GM18873 (cell line): ENCODE results near the gene PPDPF.
"Not testable (repeated sequence)": the region's sequence is repeated elsewhere in the genome, so short reads cannot be mapped to it uniquely, and the experiment has no call there.

Experiments
- ATAC-seq: cut with Tn5 transposase; IDR thresholded peaks from one replicate; pipeline ENCODE4 v1.9.1; 2021; ENCODE audit warnings: mild to moderate bottlenecking, moderate library complexity, moderate number of reproducible peaks; ENCODE audit not compliant: unreplicated experiment, low FRiP score

The PPDPF gene

DNA sequence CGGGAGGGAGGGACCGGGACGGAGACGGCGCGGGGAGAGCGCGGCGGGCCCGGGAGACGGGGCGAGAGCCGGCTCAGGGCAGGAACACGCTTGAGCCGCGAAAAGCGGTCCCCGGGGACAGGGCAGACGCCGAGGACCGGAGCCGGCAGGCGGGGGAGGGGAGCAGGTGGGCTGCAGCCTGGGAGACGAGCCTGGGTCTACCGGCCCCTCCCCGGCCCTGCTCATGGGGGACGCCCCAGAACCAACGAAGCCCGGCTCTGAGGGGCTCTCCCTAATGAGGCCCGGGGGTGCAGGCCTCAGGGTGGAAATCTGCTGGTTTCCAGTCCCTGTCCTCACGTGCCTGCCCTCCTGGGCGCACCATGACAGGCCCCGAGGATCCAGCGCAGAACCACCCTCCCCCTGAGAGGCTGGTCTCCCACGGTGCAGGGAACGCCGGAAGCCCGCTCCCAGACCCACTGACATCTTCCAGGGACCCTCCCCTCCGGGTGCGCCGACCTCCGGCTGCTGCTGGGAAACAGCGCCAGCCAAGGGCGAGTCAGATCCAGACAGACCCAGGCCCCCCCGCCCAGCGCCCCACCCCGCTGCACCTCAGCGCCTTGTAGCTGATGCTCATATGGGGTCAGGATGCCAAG, 21.1 kb upstream of the PPDPF start:
- ATAC-seq, result no peak

DNA sequence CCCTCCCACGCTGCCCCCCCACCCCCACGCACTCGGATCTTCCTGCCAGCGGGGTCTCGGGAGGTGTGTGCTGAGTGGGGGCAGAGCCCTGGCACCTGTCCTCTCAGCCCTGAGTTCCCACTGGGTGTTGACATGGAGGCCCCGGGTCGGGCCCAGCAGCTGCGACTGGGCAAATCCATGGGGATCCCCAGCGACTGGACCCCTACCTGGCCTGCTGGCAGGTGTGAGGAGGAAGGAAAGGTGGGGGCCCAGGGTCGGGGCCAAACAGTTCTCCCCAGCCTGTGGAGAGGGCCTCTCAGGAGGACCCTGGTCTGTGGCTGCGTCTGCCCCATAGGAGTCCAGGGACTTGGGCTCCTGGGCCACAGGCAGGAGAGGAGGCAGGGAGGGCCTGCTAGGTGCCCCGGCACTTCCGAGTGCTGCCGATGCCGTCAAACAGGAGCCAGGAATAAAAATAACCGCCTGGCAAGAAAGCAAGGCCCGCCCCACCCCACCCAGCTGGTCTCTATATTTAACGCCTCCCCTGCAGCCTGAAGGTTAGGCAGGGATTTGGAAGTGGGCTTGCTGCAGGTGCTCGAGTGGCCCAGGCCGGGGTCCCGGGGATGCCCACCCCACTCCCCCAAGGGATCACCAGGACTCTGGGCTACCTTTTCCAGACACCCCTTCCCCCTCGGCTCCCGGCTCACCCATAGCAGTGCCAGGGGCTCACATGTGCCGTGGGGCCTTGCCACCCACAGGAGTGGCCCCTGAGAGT, 20.2 kb upstream of the PPDPF start:
- no peak for ATAC-seq

DNA sequence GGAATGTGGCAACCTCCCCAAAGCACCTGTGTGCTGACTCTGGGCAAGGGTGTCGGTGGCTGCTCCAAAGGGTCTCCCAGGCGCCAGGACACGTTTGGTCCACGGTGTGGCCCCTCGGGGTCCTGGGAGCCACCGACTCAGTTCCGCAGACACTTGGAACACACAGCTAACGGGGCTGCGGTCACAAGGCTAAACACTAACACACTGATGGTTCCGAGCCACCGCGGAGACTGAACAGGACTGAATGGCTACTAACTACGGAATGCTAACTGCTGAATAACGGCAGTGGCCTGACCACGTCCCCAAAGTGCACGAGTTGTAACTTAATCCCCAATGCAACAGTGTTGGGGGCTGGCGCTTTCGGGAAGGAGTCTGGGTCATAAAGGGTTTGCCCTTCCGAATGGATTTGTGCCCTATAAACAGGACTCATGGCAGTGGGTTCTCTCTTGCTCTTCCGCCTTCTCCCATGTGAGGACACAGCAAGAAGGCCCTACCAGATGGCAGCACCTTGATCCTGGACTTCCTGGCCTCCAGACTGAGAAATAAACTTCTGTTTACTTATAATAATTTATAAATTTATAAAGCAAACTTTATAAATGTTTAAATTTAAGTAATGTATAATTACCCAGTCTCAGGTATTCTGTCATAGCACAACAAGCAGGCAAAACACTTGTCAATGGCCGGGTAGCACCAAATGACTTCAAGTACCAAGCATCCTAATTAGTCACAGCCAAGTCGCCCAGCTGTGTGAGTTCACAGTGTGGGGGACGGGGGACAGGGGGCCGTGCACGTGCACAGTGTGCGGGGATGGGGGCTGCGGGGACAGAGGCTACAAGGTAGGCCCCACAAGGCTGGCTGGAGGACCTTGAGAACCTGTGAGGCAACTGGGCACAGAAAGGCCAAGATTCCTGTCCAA, 19.4 kb upstream of the PPDPF start:
- no peak for ATAC-seq

DNA sequence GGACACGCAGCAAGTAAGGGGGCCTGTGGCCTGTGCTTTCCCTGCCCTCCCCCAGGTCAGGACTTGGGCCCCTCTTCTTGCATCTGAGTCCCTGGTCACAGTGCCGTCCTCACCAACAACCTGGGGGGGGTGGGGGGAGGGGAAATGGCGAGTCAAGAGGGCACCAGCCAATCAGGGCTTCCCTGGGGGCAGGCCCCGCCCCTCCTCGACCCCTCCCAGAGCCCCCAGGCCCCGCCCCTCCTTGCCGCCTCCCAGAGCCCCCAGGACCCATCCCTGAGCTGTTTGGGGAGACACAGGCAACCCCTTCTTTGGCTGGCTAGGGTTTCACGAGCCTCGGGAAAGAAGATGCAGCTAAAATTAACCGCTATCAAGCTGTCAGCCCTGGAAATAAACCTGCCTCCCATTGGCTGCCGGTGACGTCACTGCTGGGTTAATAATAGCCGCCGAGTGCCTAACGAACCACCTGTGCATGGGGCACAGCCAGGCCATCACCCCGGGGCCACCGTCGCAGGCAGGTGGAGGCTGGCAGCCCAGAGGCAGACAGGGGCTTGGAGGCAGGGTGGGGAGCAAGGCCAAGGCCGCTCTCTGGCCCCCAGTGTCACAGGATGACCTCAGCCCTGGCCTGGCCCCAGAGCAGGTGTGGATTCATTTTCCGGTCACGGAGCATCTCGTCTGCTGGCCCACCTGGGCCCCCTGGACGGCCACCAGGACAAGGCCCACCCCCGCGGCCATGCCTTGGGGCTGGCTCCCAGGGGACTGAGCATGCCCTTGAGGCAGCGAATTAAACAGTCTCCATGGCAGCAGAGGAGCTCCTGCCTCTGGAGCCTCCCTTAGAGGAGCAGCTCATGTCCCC, 18.5 kb upstream of the PPDPF start:
- ATAC-seq, result no peak

DNA sequence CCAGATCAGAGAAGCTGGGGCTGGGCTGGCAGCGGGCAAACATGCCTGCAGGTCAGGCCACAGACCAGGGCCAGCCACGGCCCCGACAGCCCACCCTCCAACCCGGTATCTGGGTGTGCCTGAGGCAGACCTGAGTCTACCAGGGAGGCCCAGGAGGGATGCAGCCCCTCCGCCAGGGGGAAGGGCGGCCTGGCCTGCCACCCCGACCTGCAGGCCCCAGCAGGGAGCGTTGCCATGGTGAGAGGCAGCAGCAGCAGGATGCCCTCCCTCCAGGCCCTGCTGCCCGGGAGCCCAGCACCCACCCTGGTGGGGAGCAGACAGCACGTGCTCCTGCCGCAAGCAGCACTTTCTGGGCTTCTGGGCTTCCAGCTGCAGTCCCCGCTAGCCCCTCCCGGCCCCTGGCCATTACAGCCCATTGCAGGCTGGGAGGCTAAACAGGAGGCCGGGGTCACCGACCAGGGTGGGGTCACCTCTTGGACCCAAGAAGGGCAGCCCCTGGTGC, 17.8 kb upstream of the PPDPF start:
- ATAC-seq, result no peak

DNA sequence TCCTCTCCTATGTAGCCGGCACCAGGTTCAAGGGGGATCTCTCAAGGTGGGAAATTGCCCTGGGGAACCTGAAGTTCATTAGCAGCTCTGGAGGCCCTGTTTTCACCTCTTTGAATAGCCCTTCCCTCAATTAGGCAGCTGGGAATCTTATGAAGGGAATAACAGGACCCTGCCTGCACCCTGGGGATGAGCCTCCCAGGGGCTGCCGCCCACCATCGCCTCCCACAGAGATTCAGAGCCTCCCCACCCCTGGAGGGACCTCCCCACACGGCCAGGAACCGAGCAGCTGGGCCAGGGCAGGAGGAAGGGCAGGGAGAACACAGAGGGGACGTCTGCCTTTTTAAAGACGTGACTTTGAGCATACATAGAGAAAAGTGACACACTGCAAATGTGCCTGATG, 17.0 kb upstream of the PPDPF start:
- no peak for ATAC-seq

DNA sequence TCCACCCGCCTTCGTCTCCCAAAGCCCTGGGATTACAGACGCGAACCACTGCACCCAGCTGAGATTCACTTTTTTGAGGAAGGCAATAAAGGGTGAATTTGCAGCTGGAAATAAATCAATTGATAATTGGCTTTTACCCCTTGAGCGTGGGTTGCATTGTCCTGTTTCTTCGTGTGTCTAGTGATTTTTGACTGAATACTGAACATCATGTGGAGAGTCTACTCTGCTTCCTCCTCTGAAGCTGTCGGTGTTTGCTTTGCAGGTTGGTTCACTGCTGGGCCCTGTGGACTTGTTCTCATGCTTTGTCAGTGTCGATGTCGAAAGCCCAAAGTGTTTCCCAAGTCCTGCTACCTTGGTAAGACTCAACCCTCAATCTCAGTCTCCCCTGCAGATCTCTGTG, 15.9 kb upstream of the PPDPF start:
- ATAC-seq, result no peak

DNA sequence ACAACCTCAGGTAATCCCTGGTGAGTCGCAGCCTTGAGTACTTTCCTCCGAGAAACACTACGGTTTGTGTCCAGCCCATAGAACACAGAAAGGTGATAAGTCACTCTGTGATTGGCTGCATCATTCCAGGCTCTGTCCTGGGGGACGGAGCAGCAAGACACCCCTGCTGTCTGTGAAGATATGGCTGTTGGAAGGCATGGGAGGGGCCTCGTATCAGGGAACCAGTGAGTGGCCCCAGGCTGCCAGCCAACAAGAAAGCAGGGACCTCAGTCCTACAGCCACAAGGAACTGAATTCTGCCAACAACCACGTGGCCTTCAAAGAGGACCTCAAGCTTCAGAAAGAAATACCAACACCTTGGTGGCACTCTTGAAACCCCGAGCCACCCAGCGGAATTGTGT, 15.3 kb upstream of the PPDPF start:
- no peak for ATAC-seq

DNA sequence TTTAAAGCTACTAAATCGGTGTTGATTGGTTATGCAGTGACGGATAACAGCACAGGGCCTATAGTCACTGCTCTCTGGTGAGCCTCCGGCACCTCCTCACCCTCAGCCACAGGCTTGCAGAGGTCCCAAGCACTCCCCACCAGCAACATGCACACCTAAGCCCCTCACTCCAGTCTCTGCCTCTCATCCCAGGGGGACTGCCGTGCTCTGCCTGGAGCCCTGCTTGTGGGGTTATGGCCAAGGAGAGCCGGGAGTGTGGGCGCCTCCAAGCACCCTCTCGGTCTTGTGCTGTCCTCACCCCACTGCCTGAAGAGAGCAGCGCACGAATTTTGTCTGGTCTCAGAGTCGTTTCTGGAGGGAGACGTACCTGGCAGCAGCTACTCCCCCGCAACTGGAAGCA, 14.8 kb upstream of the PPDPF start:
- ATAC-seq, result no peak

DNA sequence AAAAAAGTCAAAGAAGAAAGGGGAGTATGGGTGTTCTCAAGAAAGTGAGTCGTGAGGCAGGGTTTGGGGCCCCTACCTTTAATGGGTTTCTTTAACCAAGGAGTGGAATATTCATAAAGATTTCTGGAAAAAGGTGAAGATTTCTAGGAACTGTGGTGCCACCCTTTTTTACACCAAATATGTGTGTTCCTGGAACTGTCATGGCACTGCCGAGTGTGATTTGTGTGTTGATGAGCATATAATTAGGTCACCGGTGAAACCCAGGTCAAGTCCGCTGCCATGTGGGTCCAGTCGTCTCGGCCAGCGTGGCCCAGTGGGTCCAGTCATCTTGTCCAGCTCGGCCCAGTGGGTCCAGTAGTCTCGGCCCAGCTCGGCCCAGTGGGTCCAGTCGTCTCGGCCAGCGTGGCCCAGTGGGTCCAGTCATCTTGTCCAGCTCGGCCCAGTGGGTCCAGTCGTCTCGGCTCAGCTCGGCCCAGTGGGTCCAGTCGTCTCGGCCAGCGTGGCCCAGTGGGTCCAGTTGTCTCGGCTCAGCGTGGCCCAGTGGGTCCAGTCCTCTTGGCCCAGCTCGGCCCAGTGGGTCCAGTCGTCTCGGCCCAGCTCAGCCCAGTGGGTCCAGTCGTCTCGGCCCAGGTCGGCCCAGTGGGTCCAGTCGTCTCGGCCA, 13.4 kb upstream of the PPDPF start:
- ATAC-seq, result no peak

DNA sequence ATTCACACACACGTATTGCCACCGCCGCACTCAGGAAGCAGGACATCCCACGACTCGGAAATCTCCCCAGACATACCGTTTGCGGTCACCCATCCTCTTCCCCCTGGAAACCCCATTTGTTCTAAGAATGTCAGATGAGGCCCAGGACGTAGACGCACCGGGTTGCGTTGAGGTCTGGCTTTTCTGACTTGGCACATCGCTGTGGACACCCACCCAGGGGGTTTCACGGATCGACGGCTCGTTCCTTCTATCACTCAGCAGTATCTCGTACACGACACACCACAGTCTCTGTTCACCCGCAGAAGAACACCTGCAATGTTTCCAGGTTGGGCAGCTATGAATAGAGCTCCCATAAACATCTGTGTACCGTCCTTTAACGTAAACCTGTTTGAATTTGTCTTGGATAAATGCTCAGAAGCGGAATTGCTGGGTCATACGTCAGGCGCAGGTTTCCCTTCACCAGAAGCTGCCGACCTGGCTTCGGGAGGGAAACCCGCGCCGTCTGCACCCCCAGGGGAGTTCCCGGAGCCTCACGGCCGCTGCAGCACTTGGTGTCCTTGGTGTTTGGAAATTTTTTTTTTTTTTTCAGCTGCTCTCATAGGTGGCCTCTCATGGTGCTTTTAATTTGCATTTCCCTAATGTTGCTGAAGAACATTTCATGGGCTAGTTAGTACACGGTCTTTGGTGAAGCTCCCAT, 12.3 kb upstream of the PPDPF start:
- ATAC-seq, result no peak

DNA sequence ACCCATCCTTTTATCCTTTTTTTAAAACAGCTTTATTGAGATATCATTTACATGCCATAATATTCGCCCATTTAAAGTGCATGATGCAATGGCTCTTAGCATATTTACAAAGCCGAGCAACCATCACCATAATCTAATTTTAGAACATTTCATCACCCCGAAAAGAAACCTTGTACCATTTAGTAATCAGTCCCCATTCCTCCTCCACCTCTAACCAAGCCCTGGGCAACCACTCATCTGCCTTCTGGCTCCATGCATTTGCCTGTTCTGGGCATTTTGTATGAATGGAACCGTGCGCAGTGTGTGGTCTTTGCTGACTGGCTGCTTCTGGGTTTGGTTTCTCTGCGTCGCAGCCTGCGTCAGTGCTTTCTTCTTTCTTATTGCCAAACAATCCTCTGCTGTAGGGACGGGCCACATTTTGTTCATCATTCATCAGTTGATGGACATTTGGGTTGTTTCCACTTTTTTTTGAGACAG, 11.4 kb upstream of the PPDPF start:
- ATAC-seq, result no peak

DNA sequence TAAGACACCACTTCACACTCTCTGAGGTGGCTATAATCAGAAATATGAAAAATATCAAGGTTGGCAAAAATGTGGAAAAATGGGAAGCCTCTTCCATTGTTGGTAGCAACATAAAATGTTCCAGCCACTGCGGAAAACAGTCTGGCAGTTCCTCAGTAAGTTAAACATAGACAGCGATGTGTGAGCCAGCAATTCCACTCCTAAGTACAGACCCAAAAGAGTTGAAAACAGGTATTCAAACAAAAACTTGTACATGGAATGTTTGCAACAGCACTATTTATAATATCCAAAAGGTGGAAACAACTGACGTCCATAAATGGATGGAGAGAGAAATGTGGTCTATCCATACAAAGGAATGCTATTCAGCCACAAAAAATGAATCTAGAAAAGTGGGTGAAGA, 7.4 kb upstream of the PPDPF start:
- no peak for ATAC-seq

DNA sequence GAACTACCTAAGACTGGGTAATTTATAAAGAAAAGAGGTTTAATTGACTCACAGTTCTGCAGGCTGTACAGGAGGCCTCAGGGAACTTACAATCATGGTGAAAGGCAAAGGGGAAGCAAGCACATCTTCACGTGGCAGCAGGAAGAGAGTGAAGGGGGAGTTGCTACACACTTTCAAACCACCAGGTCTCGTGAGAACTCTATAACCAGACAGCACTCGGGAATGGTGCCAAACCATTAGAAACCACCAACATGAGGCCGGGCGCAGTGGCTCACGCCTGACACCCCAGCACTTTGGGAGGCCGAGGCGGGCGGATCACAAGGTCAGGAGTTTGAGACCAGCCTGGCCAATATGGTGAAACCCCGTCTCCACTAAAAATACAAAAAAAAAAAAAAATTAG, 6.0 kb upstream of the PPDPF start:
- ATAC-seq, result not testable (repeated sequence)

DNA sequence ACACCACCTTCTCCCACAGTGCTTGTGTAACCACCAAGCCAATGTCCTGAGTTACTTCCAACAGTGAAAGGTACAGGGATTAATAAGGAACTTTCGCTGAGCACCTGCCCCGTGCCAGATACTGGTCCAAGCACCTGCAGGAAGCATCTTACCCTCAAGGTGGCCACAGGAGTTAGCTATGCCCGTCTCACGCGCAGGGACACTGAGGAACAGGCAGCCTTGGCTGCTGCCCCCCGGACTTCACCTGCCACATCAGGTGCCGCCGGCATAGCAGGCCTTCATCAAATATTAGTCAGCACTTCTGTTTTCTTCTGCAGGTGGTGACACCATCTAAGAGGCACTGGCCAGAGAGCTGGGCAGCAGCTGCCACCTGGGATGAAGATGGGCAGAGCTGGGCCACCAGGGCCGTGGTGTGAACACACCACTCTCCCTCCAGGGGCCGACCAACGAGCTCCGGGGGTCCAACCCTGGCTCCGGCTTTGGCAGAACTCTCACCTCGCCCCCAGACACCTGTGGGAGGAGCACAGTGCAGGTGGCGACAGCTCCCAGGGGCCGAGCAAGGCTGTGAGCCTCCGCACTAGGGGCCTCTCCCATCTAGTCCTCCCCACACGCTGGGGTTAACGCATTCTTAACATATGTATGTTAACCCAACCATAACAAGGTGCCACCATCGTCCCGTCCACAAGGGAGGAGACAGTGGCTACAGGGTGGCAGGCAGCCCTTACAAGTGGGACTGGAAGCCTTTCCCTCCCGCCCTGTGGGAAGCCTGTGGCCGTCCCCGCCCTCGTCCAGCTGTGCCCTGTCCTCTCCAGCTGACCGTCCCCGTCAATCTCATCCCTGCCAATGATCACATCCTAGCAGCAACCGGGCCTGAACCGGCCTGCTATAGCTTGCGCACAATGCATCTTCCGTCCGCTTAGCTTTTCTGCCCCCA, 2.9 kb upstream of the PPDPF start:
- ATAC-seq, result no peak

DNA sequence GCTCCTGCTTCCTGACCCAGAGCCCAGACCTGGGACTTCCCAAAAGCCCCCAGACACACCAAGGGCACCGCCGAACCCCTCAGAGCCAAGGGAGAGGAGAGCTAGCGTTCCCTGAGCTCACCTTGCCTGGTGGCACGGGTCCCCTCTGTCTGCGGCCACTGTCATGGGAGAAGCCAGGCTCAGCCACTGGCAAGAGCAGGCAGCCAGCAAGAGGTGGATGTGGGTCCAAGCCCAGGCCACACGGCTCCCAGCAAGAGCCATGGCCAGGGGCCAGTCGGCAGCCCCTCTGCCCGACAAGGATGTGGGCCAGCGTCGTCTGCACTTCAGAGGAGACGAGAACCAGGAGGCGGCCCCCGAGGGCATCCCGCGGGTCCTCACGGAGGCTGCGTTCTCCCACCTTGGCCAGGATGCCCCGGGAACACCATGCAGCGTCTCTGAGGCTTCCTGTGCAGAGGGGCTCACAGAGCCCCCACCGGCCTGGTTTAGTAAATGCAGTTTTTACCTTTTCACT, 2.2 kb upstream of the PPDPF start:
- no peak for ATAC-seq

DNA sequence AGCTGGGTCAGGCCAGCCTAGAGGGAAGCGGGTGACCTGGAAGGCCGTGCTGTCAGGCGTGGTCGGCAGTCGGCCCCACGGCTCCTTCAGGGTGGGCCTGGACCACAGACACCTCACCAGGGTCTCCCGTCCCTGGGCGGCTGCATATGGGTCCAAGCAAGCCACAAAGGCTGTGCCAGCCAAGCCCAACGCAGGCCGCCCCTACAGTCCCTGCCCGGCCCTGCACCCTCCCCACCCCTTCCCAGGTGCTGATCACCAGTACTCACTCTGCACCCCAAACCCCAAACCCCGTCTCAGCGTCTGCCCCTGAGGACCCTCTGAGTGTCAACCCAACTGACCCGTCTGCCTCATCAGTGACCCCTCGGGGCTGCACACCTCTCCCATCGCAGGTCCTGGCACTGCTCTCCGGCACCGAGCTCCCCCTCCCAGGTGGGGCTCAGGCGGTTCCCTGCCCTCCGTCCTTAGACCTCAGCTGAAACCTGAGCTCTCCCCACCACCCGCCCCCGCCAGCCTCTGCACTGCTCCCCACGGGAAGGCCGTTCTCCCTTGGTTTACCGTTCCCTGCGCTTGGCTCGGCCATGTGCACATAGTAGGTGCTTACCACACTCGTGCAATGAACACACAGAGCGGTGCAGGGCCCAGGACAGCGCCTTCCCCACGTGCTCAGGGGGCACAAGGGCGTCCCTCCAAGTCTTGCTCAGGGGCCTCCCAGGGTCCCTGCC, 1.5 kb upstream of the PPDPF start:
- ATAC-seq, result no peak
